HG02678 (cell line): Measurements from ENCODE around the gene ZFAND3.
"Not testable (repeated sequence)": the region's sequence is repeated elsewhere in the genome, so short reads cannot be mapped to it uniquely, and the experiment has no call there.

Source experiments
- ATAC-seq: cut with Tn5 transposase; IDR thresholded peaks from one replicate; pipeline ENCODE4 v1.9.1; 2021; ENCODE audit warnings: mild to moderate bottlenecking, moderate library complexity; ENCODE audit not compliant: unreplicated experiment

The ZFAND3 gene

DNA sequence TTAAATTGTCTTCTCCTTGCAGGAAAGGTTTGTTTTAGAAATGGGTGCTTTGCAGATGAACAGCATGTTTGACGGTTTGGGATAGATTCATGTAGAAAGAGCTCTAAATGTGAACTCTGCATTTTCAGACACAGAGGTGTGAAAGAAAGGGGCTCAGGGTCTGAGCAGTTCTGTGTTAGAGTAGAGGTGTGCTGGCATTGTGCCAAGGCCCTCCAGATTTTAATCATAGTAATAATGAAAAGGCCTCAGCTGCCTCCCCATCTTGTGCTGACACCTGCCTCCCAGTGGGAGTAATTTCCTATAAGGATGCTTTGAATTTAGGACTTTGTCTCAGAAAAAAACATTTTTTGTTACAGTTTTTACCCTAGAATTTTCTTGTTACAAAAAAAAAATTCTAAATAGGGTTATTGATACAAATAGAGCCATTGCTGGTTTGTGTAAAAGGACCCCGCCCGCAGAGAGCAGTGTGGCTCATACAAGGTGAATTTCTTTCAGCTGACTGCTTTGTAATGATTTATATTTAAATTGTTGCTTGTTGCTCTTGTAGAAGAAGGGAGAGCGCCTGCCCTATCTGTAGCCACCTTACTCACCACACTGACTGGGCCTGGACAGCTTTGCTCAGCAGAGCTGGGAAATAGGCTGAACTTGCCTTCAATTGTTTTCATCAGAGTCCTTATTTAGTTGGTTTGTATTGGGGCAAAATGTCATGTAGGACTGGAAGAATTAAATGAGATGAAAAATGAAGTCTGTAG is 294.5 kb downstream of the ZFAND3 start:
- no peak for ATAC-seq

DNA sequence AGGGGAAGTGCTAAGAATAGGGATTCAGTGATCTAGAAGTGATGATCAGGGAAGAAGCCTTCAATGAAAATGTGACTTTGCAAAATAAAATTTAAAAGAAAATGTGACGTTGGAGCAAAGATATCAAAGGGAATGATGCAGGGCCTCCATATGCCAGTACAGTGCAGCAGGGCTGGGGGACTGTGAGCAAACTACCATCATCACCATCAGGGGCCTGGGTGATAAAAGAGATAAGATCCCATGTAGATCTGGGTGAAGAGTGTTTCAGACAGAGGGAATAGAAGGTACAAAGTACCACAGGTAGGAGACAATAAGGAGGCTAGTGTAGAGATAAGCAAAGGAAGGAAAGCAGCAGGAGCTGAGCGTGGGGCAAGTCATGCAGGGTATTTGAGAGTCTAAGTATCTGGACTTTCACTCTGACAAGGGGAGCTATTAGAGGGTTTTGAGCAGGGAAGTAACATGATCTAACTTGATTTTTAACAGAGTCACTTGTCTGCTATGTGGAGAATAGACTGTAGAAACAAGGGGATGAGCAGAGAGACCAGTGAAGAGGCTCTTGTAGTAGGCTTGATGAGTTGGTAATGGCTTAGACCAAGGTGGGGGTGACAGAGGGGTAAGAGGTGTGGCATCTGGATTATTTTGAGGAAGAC is 295.6 kb downstream of the ZFAND3 start:
- no peak for ATAC-seq

DNA sequence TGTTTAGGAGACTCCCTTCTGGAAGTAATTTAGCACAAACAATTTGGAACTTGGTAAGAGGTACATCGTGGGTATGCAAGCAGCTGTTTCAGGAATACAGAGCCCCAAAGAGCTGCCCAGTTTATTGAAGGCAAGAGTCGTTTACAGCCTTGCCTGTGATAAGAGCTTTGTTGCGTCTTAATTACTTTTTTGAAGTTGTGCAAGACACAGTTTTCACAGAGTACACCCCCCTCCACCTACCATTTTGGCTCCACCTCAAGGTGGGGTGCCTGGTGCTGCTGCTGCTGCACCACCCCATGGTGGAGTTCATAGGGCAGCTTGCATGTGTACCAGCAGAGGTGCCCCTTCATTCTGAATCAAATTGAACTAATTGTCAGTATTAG is 296.1 kb downstream of the ZFAND3 start:
- ATAC-seq: no peak

DNA sequence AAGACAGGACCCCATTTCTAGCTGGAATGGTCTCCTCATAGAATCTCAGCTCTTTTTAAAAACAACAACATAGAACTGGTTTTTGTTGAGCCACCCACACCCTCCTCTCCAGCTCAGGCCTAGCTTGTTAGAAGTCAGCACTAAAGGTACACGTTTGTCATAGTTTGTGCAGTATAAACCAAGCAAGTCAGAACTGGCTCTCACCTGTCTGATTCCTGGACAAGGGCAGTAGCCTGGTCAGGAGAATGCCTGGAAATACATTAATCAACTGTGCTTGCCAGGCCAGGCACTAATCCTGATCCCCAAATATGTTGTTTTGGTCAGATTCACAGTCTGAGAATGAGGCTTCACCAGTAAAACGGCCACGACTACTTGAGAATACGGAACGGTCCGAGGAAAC is 296.7 kb downstream of the ZFAND3 start:
- no peak for ATAC-seq

DNA sequence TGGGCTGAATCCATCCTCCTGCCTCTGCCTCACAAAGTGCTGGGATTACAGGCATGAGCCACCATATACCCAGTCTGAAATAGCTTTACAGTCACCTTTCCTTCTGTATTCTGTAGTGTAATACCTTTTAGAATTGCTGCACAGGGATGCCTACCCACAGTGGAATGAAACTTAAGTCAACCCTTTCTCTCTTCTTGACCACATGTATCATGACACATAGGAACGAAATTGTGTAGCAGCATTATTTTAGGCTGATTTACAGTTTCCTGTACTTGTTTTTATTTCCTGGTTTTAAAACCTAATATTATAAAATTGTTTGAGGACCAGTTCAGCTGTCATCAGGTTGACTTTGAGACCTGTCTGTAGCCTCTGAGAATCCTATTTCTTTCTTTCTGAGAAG is 297.8 kb downstream of the ZFAND3 start:
- ATAC-seq: no peak

DNA sequence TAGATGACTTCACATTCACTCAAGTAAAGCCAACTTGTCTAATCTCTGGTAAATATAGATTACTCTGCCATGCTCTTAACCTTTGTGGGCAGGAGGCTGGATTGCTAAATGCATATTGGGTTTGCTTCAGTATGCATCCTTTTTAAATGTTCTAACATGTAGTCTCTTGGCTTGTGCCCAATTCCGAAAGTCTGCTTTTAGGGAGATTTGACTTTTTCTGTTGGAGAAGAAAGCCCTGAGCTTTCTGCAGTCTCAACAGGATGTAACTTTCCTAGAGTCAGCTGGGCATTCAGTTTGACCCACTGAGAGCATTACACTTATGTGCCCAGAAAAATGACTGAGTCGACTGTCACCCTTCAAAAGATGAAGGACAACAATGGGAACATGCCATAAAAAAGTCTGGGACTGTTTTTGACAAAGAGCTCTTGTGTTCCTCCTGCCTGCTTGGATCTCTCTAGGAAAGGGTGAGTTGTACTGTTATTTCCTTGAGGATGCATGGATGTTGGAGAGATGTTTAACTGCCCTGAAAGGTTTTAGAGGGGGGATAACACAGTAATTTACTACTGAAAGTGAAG is 299.4 kb downstream of the ZFAND3 start:
- ATAC-seq: no peak

DNA sequence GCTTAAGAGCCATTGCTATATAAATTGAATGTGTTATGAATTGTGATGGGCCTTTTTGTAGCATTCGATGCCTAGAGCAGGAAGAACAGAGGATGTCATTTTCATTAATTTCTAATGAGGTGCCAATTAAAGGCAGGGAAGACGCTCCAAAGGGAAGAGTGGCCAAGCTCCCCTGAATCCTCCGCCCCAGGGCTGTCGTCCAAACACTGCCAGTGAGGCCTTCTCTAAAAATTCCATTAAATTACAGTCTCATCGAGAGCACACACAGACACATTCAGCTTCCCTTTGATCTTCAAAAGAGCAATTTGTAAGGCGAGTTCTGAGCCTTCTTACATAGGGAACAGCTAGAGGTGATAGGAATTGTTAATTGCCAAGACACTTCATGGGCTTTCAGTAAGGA is 300.0 kb downstream of the ZFAND3 start:
- ATAC-seq: no peak

DNA sequence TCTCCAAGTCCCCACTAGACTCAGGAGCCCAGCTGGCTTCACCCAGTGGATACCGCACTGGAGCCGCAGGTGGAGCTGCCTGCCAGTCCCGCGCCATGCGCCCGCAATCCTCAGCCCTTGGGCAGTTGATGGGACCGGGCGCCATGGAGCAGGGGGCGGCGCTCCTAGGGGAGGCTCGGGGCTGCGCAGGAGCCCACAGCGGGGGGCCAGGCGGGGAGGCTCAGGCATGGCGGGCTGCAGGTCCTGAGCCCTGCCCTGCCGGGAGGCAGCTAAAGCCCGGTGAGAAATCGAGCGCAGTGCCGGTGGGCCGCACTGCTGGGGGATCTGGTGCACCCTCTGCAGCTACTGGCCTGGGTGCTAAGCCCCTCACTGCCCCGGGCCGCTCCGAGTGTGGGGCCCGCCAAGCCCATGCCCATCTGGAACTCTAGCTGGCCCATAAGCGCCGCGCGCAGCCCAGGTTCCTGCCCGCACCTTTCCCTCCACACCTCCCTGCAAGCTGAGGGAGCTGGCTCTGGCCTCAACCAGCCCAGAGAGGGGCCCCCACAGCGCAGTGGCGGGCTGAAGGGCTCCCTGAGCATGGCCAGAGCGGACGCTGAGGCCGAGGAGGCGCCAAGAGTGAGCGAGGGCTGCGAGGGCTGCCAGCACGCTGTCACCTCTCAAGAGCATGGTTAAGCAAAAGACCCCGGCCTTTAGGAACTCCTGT is 304.8 kb downstream of the ZFAND3 start:
- ATAC-seq: not testable (repeated sequence)

DNA sequence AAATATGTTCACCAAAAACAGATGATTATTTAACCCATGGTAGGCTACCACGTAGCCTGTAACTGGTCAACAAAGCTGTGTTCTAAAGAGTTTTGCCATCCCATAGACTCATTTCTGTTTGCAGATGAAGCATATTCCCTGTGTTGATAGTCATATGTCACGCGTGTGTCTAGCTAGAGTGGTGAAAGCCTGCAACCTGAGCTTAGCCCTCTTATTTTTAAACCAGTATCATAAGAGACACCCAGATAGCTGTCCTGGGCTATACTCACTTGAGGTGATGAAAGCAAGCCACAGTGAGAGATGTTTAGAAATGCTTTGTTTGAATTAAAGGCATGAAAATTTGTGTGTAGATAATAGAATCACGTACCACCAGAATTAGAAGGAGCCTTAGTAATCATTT is 307.8 kb downstream of the ZFAND3 start:
- ATAC-seq: no peak

DNA sequence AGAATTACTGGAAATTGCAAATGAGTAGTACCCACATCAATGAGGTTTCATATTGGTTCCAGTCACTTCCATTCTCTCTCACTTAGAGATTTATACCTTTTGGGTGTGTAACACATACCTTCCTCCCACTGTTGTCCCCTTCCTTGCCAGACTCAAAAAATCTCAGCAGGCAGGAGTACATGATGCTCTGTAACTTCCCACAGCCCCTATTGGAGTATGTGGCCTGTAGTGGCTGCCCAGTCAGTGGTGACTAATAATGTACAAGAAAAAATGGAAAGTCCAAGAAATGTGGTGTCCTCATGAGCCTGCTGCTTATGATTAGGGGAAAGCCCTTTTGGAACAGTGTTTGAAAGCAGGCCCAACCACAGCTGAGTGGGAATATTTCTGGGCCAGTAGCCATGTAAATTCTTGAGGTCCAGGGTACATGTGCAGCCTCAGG is 312.0 kb downstream of the ZFAND3 start:
- no peak for ATAC-seq

DNA sequence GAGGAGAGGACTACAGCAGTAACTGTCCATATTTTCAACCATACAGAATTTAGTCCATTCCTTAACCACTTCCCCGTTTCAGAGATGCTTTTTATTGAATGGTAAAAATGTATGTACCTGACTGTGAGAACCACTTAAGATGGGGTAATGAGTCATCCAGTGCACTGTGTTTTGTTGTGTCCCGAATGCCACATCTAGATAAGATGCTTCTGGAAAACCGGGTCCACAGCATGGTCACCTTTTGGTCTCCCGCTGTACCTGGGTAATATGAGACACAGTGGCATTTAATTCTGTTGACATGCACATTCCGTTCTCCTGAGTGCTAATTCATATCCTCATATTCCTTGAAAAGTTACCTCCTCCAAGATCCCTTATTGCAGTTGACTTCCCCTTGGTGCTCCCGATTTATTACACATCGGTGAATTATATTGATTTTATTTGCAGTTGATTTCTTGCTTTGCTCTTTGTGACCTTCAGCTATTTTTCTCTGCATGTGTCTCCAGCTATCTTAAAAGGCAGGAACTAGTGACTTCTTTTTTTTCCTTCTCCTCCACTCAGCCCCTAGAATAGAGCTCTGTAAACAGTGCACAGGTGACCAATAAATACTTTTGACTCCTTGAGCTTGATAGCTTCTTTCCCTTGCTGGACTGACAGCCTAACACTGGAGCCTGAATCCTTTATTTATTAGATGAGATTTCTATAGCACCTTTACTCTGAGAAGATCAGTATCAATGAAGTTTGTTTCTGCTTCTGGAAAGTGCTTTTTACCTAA is 314.6 kb downstream of the ZFAND3 start:
- no peak for ATAC-seq

DNA sequence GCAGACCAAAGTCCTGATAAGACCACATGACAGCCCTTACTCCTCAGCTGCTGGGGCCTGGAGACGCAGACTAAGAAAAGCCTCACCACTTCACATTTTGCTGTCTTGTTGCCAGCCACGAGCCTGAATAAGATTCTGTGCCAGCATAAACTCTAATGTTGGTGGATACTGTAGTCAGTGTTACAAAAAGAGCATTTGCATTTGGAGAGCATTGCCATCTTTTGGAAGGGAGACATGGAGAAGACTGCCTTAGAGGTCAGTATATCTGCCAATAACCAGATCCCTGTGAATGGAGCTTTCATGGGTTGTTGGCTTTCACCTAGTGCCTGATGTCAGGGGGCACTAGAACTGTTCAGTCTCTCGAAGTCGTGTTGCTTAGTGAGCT is 315.2 kb downstream of the ZFAND3 start:
- no peak for ATAC-seq

DNA sequence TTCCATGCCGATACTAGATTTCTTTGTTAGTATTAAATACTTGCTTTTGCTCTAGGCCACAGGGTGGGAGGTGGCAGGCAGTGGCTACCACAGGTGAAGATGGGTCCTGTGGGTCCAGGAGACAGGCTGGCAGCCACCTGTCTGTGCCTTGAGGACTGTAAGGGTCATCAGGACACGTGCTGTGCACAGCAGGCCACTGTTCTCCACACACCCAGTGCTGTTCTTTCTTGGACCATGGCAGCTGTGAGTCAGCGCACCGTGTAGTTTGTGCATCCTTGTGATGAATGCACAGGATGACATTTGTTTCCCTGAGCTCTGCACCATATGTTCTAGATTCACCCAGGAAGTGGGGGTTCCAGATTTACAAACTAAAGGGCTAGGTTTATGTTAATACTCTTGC is 317.0 kb downstream of the ZFAND3 start:
- no peak for ATAC-seq

DNA sequence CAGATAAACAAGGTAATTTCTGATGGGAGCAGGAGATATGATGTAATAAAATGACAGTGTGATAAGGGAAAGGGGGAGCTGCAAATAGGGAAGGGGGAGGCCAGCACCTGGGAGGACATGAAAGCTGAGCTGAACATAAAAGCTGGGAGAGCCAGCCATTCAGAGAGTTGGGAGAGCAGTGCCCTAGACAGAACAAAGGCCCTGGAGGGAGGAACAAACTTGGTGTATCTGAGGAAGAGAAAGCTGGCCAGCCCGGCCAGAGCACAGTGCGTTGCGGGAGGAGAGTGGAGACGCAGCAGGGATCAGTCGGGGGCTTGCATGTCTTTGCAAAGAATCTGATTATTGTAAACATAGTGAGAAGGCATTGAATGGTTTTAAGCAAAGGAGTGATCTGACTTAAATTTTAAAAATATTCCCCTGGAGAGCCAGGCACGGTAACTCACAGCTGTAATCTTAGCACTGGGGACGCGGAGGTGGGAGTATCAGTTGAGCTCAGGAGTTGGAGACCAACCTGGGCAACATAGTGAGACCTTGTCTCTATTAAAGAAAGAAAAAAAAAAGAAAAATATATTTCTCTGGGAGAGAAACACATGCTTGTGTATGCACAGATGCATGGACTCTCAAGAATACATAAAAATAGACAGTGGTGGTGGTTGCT is 318.2 kb downstream of the ZFAND3 start:
- no peak for ATAC-seq

DNA sequence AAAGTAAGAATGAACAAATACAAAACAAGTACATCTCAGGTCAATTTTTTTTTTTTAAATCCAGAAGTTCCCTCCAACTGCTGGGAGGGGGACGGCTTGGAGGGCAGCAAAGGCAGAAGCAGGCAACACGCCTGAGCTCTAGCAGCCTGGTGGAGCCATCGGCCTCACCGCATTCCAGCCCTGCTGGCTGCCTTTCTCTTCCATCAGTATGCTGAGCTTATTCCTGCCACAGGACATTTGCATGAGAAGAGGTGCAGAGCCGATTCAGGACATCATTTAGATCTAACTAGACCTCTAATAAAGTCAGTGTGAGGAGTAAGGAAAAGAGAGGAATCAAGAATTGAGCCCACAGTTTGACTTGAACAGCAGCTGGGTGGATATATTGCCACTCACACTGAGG is 318.8 kb downstream of the ZFAND3 start:
- ATAC-seq: no peak

DNA sequence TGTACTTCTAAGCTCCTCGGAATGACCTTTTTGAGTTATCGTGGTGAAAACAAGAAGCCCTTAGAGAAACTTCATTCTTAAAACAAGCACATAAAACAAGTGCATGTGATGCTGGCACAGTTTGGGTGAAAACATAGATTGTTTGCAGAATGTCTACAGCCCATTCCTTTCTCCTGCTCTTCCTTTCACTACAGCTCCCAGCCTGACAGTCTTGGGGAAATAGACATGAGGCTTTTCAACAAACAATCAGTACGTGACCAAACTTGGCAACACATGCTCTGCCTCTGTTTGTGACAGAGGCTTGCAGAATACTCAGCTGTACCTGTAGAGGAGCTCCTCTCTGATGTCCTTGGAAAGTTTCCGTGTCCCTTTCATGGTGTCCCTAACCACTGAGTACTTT is 321.6 kb downstream of the ZFAND3 start:
- ATAC-seq: no peak

DNA sequence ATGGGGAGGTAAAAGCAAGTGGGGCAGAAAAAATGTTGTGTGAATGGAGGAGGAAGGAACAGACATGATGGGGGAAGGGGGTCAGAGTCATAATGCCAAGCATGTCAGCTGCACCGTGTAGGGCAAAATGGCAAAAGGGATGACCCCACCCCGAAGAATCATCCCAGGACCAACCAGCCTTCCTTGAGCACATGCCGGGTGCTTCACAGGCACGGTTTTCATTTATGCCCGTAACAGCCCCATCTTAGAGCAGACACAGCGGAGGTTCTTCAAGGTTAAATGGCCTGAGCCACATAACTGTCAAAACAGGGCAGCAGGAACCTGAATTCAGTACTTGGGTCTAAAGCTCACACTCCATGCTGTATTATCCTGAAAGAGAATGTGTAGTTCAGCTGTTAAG is 322.2 kb downstream of the ZFAND3 start:
- ATAC-seq: no peak

DNA sequence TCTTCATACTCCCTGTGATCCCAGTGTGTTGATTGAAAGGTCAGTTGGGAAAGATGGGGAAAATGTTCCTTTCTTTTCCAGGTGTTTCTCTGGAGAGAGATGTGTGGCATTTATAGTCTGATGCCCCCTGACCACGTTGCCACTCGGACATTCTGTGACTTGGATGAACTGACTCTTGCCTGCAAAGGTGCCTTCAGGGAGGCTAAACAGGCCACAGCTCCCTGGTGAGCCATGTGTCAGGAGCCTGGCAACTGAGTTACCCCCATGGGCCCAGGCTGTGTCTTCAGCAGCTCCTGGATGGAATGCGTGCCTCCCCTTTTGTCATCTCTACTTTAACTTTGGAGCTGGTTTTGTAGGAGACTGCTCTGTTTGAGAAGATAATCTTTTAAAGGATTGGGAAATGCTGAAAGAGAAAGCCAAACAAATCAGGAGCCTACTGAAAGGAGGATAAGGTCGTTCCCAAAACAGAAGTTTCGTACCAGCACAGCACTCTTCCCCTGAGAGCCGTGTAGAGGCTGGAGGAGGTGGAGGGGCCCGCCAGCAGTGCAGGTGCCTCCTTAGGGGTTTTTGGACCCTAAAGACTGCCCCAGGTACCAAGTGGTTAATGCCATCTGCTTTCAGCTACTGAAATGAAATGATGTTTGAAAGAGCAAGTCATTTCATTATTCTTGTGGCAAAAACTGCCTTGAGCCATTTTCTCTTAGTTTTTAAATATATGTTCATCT is 322.8 kb downstream of the ZFAND3 start:
- ATAC-seq: no peak

DNA sequence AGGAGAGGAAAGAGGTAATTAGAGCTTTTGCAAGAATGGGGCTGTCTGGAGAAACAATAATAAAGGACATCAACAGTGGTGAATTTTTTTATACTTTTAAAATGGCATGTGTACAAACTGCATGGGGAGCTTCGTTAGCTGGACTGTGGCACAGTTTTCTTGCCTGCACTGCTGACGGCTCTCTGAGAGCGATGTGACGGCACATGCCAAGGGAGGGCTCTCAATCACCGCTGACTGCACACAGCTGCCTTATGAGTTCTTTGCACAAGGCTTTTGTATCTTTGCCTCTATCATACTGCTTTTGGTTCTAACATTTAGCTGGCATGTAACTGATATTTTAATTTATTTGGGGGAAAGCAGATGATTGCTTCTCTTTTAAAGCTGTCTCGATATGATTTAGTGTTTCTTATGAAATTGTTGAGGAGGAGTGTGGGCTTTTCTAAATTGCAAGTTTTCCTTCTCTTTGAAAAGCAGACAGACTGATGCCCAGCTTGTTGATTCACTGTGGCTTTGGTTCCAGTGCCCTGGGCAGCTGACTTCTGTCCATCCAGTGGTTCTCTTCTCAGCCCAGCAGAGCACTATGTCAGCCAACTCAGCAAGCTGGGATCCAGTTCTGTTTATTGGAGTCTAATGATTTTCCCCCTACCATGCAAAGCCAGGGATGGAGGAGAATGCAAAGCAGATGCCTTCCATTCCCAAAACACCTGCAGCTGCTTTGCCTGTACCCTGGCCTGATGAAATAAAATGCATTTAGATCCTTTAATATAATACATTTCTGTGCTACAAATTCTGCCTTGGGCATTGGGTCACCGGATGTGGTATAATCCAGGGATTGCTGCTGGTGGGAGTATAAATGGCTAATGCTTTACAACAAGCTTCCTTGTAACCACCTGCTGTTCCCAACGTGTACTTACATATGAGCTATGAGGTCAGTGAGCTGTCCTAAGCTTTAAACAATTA is 323.9 kb downstream of the ZFAND3 start:
- no peak for ATAC-seq
